HG03139 (cell line): ENCODE data around the gene RARA.

Experiments used
- ATAC-seq: cut with Tn5 transposase; IDR thresholded peaks from one replicate; pipeline ENCODE4 v1.9.1; 2021; ENCODE audit not compliant: unreplicated experiment

The RARA gene

DNA sequence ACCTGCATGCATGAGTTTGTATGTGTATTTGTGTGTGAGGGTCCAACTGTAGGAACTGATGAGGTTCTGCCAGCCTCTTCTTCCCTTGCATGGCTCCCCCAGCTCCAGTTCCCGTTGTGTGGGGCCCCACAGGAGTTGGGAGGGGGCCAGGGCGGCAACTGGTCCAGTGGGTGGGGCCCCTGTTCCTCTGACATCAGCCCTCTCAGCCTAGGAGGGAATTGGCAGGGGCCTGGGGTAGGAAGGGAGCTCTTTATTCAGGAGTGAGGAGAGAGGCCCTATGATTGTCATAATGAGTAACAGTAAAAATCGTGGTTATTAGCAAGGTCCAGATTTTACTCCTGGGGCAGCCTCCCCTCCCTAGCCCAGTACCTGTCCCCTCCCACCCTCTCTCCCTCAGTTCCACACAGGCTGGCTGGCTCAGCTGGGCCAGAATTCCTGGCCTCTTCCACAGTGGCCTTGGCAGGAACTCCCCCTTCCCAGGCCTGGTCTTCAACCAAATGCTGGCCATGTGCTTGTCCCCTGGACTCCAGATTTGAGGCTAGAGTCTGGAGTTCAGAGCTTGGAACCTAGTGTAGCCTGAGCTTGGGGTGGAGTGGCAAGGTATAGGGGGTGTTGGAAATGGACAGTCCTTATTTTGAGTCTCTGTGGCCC lies 18.9 kb downstream of the RARA start:
- ATAC-seq, result no peak

DNA sequence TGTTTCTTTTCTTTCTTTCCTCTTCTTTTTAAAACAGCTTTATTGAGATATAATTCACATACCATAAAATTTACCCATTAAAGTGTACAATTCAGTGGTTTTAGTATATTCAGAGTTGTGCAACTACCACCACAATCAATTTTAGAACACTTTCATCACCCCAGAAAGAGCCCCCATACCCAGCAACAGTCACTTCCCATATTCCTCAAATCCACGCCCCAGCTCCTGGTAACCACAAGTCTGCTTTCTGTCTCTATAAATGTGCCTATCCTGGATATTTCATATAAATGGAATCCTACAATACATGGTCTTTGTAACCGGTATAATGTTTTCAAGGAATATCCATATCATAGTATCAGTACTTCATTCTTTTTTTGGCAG lies 19.4 kb downstream of the RARA start:
- ATAC-seq, result no peak

DNA sequence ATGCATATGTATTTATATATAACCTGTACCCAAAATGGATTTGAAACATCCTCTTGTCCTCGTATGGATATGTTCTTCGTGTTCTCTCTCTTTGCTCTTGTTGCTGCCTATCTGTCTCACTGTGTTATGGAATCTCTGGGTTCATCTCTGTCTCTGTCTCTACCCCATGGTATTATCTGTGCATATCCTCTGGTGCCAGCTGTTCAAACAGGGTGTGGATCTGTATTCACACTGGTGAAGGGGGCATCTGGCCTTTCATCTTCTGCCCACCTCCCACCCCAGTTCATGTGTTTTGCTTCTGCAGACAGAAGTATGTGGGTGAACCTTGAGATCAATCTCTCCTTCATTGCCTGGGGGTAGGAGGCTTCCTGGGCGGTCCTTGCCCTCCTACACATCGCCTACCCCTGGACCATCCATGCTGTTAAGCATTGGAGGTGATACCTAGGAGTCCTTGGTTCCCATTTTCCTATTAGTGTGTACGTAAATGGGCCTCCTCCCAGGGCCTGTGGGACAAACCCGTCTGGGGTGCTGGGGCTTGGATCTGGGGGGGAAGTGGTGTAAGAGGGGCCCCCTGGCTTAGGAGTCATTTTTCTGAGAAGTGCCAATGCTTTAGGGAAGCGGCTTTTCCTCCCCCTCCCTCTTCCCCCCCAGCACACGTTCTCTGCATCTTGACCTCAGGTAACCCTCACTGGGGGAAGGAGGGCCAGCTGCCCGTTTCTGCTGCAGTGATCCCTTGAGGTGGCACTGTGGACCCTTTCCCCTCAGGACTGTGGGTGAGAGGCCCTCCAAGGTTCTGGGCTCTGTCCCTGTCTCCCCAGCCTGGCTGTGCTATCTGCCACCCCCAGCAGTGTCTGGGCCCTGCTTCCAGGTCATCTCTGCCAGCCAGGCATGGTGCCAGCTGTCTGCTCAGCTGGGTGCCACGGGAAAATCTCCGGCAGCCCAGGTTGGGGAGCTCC lies 21.1 kb downstream of the RARA start:
- no peak for ATAC-seq

GRCh38 chr17:40330850-40331470 lies 22.0 kb downstream of the RARA start:
- ATAC-seq, result no peak

- no peak for ATAC-seq
Observed at GRCh38 chr17:40331743-40332641, 23.0 kb downstream of the RARA start.

GRCh38 chr17:40333781-40334448 lies 24.9 kb downstream of the RARA start:
- no peak for ATAC-seq

- ATAC-seq, result no peak
Observed at GRCh38 chr17:40335620-40336019, 26.6 kb downstream of the RARA start.

DNA sequence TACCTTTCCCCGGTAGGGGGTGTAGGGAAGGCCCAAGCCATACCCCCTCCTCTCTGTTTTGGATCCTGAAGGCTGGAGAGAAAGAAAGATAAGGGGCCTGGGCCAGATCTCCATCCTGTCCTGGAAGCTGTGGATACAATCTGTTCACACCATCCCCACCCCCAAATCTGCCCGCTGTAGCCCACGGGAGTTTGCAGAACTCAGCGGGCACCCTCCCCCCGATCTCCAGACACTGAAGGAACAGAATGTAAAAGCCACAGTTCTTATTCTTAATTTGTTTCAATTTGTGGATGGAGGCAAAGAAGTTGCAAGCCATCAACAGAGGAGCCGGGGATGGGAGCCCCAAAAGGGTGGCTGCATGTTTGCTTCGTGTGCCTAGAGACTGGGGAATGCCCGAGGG lies 28.4 kb downstream of the RARA start:
- no peak for ATAC-seq

DNA sequence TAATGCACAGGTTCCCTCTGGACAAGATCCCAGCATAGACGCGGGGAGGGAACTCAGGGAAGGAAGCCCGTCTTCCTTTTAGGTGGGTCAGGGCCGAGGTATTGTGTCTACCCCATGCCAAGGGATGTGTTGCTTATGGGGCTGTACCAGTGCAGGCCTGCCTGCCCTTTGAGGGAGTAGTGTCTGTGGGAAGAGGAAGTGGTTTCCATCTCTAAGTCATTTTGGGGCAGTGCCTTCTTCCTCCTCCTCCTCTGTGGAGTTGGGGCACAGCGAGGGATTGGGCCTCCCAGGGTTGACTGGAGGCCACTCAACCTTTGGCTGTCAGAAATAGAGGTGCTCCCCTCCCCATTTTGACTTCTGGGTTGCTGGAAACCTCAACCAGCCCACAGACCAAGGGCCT lies 29.1 kb downstream of the RARA start:
- no peak for ATAC-seq

- no peak for ATAC-seq
Observed at GRCh38 chr17:40338941-40339649, 30.1 kb downstream of the RARA start.

GRCh38 chr17:40340327-40340726 lies 31.3 kb downstream of the RARA start:
- no peak for ATAC-seq

GRCh38 chr17:40340880-40341807 lies 32.2 kb downstream of the RARA start:
- ATAC-seq, result no peak

DNA sequence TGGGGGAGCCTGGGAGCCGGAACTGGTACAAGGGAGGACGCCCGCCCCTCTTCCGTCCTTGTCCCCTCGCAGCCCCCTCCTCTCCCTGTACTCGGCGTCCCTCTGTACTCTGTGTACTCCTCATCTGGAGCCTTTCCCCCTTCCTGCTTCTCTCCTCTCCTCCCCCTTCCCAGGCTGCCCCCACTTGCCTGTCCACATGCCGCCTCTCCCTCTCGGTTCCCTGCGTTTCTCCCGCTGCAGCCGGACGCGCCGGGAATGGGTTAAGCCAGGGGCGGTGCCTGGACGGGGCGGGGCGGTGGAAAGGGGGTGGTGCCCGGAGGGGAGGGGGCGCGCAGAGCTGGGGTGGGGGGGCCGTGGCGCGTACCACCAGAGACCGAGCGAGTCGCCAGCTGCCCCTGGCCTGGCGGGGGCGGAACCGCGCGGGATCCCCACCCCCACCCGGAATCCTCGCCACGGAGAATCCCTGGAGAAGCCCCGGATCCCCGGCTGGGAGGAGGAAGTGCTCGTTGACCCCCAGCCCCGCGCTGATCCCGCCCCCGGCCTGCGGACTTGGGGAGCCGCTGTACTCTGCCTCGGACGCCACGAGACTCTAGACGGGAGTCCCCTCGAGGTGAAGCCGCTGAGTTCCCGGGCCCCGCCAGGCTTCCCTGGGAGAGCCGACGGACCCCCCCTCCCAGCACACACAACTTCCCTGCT lies 33.0 kb downstream of the RARA start:
- ATAC-seq, result no peak

GRCh38 chr17:40342504-40343218 lies 33.7 kb downstream of the RARA start:
- ATAC-seq, result no peak

DNA sequence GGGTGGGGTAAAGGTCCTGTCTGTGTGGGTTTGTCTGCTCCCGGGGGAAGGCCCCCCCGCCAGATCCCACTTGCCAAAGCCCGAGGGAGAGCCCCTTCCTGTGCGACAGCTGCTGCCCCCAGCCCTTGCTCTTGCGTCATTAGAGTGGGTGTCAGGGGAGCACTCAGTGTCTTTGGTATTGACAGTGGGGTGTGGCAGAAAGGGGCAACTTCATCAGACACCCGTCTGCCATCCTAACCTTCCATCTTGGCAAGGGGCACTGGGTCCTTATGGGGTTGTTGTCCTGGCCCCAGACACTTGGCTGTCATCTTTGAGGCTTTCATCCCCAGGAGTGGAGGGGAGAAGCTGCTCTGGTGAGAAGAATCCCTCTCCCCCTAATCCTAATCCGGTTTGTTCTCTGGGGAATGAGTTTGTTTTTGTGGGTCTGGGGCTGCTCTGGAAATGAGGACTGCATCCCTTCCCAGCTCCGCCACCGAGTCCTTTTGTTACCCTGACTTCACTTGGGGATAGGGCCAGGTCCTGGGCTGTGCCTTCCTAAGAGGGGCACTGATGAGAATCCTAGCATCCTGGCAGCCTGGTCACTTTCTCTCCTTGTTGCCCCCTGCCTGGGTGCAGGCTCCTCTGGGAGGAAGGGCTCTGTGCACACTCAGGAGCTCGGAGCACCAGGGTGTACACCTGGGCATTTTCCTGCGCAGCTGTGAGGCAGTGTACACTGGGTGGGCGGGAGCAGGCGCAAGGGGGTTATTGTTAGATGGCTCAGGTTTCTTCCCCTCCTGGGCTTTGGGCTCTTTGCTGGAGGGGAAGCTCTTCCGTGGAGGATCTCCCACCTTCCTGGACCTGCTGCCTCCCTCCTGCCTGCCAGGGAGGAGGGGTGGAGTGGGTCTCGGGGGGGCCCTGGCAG lies 34.5 kb downstream of the RARA start:
- ATAC-seq, result no peak

DNA sequence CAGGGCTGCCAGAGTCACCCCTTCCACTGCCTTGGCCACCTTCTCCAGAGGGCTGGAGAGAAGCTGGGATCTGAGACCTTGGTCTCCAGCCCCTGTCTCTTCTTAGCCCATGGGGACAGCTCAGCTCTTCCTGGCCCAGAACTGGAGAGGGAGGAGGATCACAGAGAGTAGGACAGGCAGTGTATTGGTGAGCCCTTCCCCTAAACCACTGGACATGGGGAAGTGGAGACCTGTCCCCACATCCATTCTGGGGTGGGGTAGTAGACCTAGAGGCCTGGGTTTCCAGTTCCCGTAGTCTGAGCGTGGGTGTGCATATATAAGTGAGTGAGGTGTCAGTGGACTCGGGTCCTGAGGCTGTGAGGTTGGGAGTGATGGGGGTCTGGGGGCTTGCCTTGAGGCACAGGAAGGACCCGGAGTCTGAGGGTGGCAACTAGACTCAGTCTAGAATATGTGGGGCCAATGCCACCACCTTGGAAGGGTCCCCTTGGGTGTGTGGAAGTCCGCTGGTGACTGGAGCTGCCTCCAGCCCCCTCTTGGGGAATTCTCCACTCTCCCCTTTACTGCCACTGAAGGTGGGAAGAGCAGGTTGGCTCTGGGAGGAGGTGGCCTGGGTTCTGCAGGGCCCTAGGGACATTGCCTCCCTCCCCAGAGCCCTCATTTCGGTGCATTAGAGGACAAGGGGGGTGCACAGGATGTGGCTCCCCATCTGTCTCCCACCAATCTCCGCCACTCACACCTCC lies 35.6 kb downstream of the RARA start:
- ATAC-seq, result no peak
